HepG2 (cell line): ENCODE data around the gene NEDD4L. TPM values are rescaled to one million over a fixed set of nuclear protein-coding genes. Genes with fewer than 3 reads are reported as not detected.

Experiments used
- ASH2L ChIP-seq: fragments of 300-600, 200-600 bp; sonication (generic); IDR thresholded peaks from 2 replicates; pipeline ENCODE4 v1.7.0; 2017; ENCODE audit warnings: low read depth, mild to moderate bottlenecking, moderate library complexity, mixed read lengths, low read length; ENCODE audit not compliant: insufficient read length
- CCDC6 ChIP-seq: sonication (generic); formaldehyde crosslinking; IDR thresholded peaks from 2 replicates; pipeline ENCODE4 v1.8.1; 2022; ENCODE audit warnings: mild to moderate bottlenecking, missing genetic modification reagents, moderate library complexity
- ETV6 ChIP-seq: sonication (generic); formaldehyde crosslinking; conservative IDR thresholded peaks from 2 replicates; pipeline ENCODE4 v1.4.0; 2020; ENCODE audit warnings: missing genetic modification reagents
- IKZF1 ChIP-seq: fragments of 450-650 bp; IDR thresholded peaks from 2 replicates; pipeline ENCODE4 v1.7.1; 2016
- IKZF5 ChIP-seq: IDR thresholded peaks from 2 replicates; pipeline ENCODE4 v1.6.1; 2018; ENCODE audit warnings: missing genetic modification reagents, mild to moderate bottlenecking, missing compliant biosample characterization
- KAT2B ChIP-seq: fragments of 150-350 bp; IDR thresholded peaks from 2 replicates; pipeline ENCODE4 v1.6.1; 2014; ENCODE audit warnings: low read depth, low read length, borderline replicate concordance
- KLF12 ChIP-seq: sonication (generic); formaldehyde crosslinking; IDR thresholded peaks from 2 replicates; pipeline ENCODE4 v1.4.0; 2020; ENCODE audit warnings: missing genetic modification reagents, borderline replicate concordance
- MBD4 ChIP-seq: IDR thresholded peaks from 2 replicates; pipeline ENCODE4 v1.6.1; 2012; ENCODE audit warnings: low read length, inconsistent platforms, borderline replicate concordance
- MEIS2 ChIP-seq: sonication (generic); formaldehyde crosslinking; IDR thresholded peaks from 2 replicates; pipeline ENCODE4 v1.9.0; 2021; ENCODE audit warnings: mild to moderate bottlenecking, missing genetic modification reagents
- MIER2 ChIP-seq: IDR thresholded peaks from 2 replicates; pipeline ENCODE4 v1.6.1; 2016; ENCODE audit warnings: missing biosample characterization, missing genetic modification reagents
- PCBP1 ChIP-seq: fragments of 200-400 bp; formaldehyde crosslinking; IDR thresholded peaks from 2 replicates; pipeline ENCODE4 v1.6.1; 2017; ENCODE audit warnings: mild to moderate bottlenecking, low read depth, low read length, borderline replicate concordance
- POLR2A ChIP-seq, 2 experiments: IDR thresholded peaks; 2 replicates each; pipeline ENCODE4 v1.6.1; 2011; ENCODE audit warnings: low read depth in 2 of 2, low read length in 2 of 2, mild to moderate bottlenecking in 1 of 2, moderate library complexity in 1 of 2; ENCODE audit not compliant: insufficient read depth in 1 of 2
- SMYD3 ChIP-seq: sonication (generic); formaldehyde crosslinking; IDR thresholded peaks from 2 replicates; pipeline ENCODE4 v1.8.1; 2023; ENCODE audit warnings: mild to moderate bottlenecking, missing genetic modification reagents
- SOX5 ChIP-seq: IDR thresholded peaks from 2 replicates; pipeline ENCODE4 v1.6.1; 2016; ENCODE audit warnings: borderline replicate concordance
- SP140L ChIP-seq: sonication (generic); formaldehyde crosslinking; IDR thresholded peaks from 2 replicates; pipeline ENCODE4 v1.4.0; 2020; ENCODE audit warnings: missing genetic modification reagents, borderline replicate concordance
- TFE3 ChIP-seq: IDR thresholded peaks from 2 replicates; pipeline ENCODE4 v1.6.1; 2016
- TOE1 ChIP-seq: sonication (generic); formaldehyde crosslinking; IDR thresholded peaks from 2 replicates; pipeline ENCODE4 v1.4.0; 2020; ENCODE audit warnings: mild to moderate bottlenecking, missing genetic modification reagents
- U2AF1 ChIP-seq: fragments of 200-400 bp; formaldehyde crosslinking; optimal IDR thresholded peaks from 2 replicates; pipeline ENCODE3; 2017; ENCODE audit warnings: mild to moderate bottlenecking, low read depth, low read length
- ZBTB3 ChIP-seq: sonication (generic); formaldehyde crosslinking; IDR thresholded peaks from 2 replicates; pipeline ENCODE4 v1.4.0; 2020; ENCODE audit warnings: low read depth, mild to moderate bottlenecking, moderate library complexity, missing genetic modification reagents, borderline replicate concordance
- ZFP90 ChIP-seq: sonication (generic); formaldehyde crosslinking; IDR thresholded peaks from 2 replicates; pipeline ENCODE4 v1.8.0; 2022; ENCODE audit warnings: missing genetic modification reagents, mild to moderate bottlenecking, inconsistent platforms, borderline replicate concordance
- ZNF225 ChIP-seq: sonication (generic); formaldehyde crosslinking; IDR thresholded peaks from 2 replicates; pipeline ENCODE4 v1.4.0; 2020; ENCODE audit warnings: mild to moderate bottlenecking, missing genetic modification reagents
- ZNF350 ChIP-seq: sonication (generic); formaldehyde crosslinking; IDR thresholded peaks from 2 replicates; pipeline ENCODE4 v1.4.0; 2020; ENCODE audit warnings: mild to moderate bottlenecking, low read depth, missing genetic modification reagents, borderline replicate concordance
- ZNF709 ChIP-seq: sonication (generic); formaldehyde crosslinking; IDR thresholded peaks from 2 replicates; pipeline ENCODE4 v1.5.0; 2020; ENCODE audit warnings: mild to moderate bottlenecking, missing genetic modification reagents
- ZNF816 ChIP-seq: sonication (generic); formaldehyde crosslinking; IDR thresholded peaks from 2 replicates; pipeline ENCODE4 v1.8.0; 2022; ENCODE audit warnings: missing genetic modification reagents, mild to moderate bottlenecking, borderline replicate concordance
- polyA plus RNA-seq, 8 experiments: library from polyadenylated mRNA; depleted of rRNA in 3 of 8; stranded (reverse) in 7 of 8; unstranded in 1 of 8; fragments of >200 nt; fragmentation: Illumina TruSeq in 4 of 8; extraction: Trizol in 4 of 8; gene quantifications; 2 replicates each; pipeline versions ENCODE4 v1.2.1 to v1.2.3, GENCODE V29; 2011 to 2016; ENCODE audit warnings: low read depth in 4 of 8, missing spikeins in 1 of 8, mixed read lengths in 1 of 8; ENCODE audit not compliant: insufficient read depth in 1 of 8
- total RNA-seq, 5 experiments: library from RNA; depleted of rRNA; stranded (reverse); fragments of >200 nt; fragmentation: Illumina TruSeq; extraction: Trizol; gene quantifications; 2 replicates each; pipeline ENCODE4 v1.2.3, GENCODE V29; 2016; ENCODE audit warnings: low read depth in 1 of 5
- TF ChIP-seq, protein P1 (sequence below): sonication (generic); formaldehyde crosslinking; IDR thresholded peaks from 2 replicates; pipeline ENCODE4 v1.5.0; 2020; ENCODE audit warnings: missing genetic modification reagents
- TF ChIP-seq, protein P2 (sequence below): sonication (generic); formaldehyde crosslinking; IDR thresholded peaks from 2 replicates; pipeline ENCODE4 v1.4.0; 2020; ENCODE audit warnings: missing genetic modification reagents, mild to moderate bottlenecking, borderline replicate concordance

Gene NEDD4L
- total and polyA plus RNA-seq, 2 of the 13 experiments (the other 11 are each of a cell fraction or from before 2014, with no cell fraction given): 168 to 390 TPM

DNA sequence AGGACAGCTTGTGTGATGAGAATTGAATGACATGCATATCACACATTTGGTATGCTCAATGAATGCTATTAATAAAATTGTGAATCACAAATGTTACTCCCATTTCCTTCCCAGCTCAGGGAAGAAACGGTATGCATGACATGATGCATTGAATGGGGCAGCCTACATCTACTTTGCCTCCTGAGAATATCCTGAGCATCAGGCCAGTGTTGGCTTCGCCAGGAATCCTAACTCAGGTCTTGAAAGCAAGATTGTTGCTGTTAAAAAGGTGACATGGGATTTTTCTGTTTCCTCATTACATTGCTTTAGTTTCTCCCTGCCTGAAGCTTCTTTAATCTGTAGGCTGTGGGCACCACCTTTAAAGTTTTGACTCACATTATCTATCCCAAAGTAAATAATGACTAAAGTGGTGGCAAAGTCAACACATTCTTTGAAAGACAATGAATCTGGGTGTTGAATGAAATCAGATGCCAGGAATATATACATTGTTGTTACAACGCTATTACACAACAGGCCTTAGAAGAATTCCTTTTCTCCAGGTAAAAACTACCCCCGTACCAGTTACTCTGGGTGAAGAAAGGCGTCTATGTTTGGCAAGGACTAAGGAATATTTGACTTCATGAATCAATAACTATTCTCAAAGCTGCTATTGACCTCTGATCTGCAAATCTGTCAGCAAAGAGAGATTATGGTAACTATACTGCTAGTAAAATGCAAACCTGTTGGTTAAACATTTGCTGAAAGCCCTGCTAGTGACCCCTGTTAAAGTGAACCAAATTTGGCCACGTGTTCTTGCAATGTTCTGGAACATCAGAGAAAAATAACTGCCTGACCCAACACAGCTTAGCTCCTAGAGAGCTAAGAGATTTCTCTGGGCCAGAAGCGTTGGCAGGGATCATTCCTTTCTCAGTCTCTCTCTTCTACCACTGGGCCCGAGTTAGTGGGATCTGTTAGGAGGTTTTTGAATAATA, 30.5 kb upstream of the NEDD4L start (continued):
- TF ChIP-seq U2AF1 (no peak), MEIS2 (peak; percentile 76), PCBP1 (no peak), MBD4 (peak; percentile 97), ETV6 (CRISPR knock-in tag) (no peak), CCDC6 (CRISPR knock-in tag) (no peak), SP140L (CRISPR knock-in tag) (0 out of 2 replicates have a peak, but pooled peaks have one; percentile 22), SOX5 (peak; percentile 100), ASH2L (peak; percentile 89), KAT2B (peak; percentile 79), ZFP90 (peak; percentile 43; the same call in 1 of the 2 replicates), IKZF5 (peak; percentile 72; the same call in 1 of the 2 replicates), ZNF709 (CRISPR knock-in tag) (no peak), MIER2 (CRISPR knock-in tag) (0 out of 2 replicates have a peak, but pooled peaks have one; percentile 61), ZBTB3 (0 out of 2 replicates have a peak, but pooled peaks have one; percentile 58), ZNF816 (no peak), POLR2A (IDR thresholded peaks at IDR 0.05; ENCODE audit: insufficient read depth in 1 of 2, low read depth in 2 of 2, low read length in 2 of 2) (no peak), ZNF350 (CRISPR knock-in tag) (no peak), TFE3 (peak; percentile 70; the same call in 1 of the 2 replicates), IKZF1 (no peak), TOE1 (peak; percentile 47; the same call in 1 of the 2 replicates), KLF12 (0 out of 2 replicates have a peak, but pooled peaks have one; percentile 51), ZNF225 (CRISPR knock-in tag) (no peak), SMYD3 (peak; percentile 59; the same call in 1 of the 2 replicates)
- TF ChIP-seq, protein P1, sequence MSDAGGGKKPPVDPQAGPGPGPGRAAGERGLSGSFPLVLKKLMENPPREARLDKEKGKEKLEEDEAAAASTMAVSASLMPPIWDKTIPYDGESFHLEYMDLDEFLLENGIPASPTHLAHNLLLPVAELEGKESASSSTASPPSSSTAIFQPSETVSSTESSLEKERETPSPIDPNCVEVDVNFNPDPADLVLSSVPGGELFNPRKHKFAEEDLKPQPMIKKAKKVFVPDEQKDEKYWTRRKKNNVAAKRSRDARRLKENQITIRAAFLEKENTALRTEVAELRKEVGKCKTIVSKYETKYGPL (CRISPR knock-in tag): peak; percentile 81; the same call in 1 of the 2 replicates
- TF ChIP-seq, protein P2, sequence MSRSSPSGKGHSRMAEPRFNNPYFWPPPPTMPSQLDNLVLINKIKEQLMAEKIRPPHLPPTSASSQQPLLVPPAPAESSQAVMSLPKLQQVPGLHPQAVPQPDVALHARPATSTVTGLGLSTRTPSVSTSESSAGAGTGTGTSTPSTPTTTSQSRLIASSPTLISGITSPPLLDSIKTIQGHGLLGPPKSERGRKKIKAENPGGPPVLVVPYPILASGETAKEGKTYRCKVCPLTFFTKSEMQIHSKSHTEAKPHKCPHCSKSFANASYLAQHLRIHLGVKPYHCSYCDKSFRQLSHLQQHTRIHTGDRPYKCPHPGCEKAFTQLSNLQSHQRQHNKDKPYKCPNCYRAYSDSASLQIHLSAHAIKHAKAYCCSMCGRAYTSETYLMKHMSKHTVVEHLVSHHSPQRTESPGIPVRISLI (CRISPR knock-in tag): peak; percentile 74
